NT2/D1 (cell line): ENCODE results near the gene EDAR.

Source experiments
- DNase-seq: peaks from one replicate; pipeline ENCODE4 v3.0.0-alpha.2; 2011; ENCODE audit warnings: low read depth, low spot score
- H3K27me3 ChIP-seq: 2 replicates; pipeline ENCODE4 v1.6.0; 2011; ENCODE audit warnings: mild to moderate bottlenecking; ENCODE audit not compliant: insufficient read length, insufficient read depth
- H3K36me3 ChIP-seq: 2 replicates; pipeline ENCODE4 v1.6.1; 2011; ENCODE audit warnings: mild to moderate bottlenecking, low read length, mixed read lengths; ENCODE audit not compliant: insufficient read depth, insufficient read length
- H3K4me1 ChIP-seq: 2 replicates; pipeline ENCODE4 v1.5.1; 2011; ENCODE audit not compliant: insufficient read depth, insufficient read length
- H3K4me3 ChIP-seq: 2 replicates; pipeline ENCODE4 v1.5.1; 2011; ENCODE audit warnings: low read depth; ENCODE audit not compliant: insufficient read length
- H3K9ac ChIP-seq: 2 replicates; pipeline ENCODE4 v1.6.0; 2011; ENCODE audit warnings: low read depth; ENCODE audit not compliant: insufficient read length
- H3K9me3 ChIP-seq: 2 replicates; pipeline ENCODE4 v1.5.1; 2011; ENCODE audit warnings: mild to moderate bottlenecking, low read length; ENCODE audit not compliant: insufficient read depth
- SUZ12 ChIP-seq: IDR thresholded peaks from 2 replicates; pipeline ENCODE4 v1.6.1; 2011; ENCODE audit not compliant: insufficient read length, insufficient read depth; ENCODE audit errors: extremely low read depth
- YY1 ChIP-seq: IDR thresholded peaks from 2 replicates; pipeline ENCODE4 v1.6.1; 2011; ENCODE audit not compliant: insufficient read length, insufficient read depth
- ZNF274 ChIP-seq: IDR thresholded peaks from 2 replicates; pipeline ENCODE4 v1.6.1; 2011; ENCODE audit warnings: mild to moderate bottlenecking, low read depth, low read length

The EDAR gene

DNA sequence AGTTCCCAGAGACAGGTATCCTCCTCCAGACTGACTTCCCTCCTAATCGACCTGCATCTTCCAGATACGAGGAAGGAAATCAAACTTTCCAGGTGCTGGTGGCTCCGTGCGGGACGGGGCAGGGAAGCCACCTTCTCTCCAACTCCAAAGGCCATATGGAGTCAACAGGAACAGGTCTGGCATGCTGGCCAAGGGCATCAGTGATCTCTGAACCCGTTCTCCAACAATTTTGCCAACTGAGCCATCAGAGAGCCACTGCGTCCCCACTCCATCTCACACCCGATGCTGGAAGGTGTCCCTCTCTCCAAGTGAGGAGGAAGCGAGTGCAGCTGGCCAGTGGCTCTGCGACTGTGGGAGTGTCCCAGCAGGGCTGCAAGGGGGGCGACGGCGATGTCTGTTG lies 5.4 kb downstream of the EDAR start:
- Histone ChIP-seq H3K36me3 (no peaks in the 10 kb centered on the region), H3K27me3 (peaks cover 3% of the 10 kb centered on the region), H3K9me3 (no peaks in the 10 kb centered on the region), H3K9ac (no peak overlapping the region), H3K4me3 (no peak overlapping the region), H3K4me1 (no peaks in the 10 kb centered on the region)
- TF ChIP-seq YY1 (no peak), SUZ12 (no peak), ZNF274 (no peak)
- DNase-seq = no peak

GRCh38 chr2:108983061-108983460 lies 6.0 kb downstream of the EDAR start:
- Histone ChIP-seq H3K4me3 (no peak overlapping the region), H3K27me3 (peaks cover 2% of the 10 kb centered on the region), H3K9ac (no peak overlapping the region), H3K4me1 (no peaks in the 10 kb centered on the region), H3K9me3 (no peaks in the 10 kb centered on the region), H3K36me3 (no peaks in the 10 kb centered on the region)
- DNase-seq = no peak
- TF ChIP-seq SUZ12 = no peak
- no peak for TF ChIP-seq ZNF274
- TF ChIP-seq YY1 = no peak

DNA sequence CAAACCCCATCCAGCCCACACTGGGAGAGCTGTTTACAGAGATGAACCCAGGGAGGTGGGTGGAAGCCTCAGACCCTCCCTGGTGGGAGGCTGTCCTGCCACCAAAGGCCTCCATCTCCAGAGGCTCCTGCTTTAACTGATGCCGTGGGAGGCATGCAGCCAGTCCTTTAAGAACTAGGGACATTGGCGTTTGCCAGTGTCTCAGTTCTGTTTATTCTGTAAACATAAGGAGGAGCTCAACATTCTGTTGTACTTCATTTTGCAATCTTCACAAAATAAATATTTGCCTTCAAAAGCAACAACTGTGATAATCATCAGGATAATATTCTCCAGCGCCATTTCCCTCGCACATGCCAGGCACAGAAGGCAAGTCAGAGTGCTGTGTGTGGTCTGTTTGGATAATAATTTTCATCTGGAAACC lies 6.8 kb downstream of the EDAR start:
- TF ChIP-seq YY1 = no peak
- TF ChIP-seq SUZ12 = no peak
- TF ChIP-seq ZNF274 = no peak
- Histone ChIP-seq H3K4me3 (no peak overlapping the region), H3K4me1 (no peaks in the 10 kb centered on the region), H3K9ac (no peak overlapping the region), H3K9me3 (no peaks in the 10 kb centered on the region), H3K27me3 (no peaks in the 10 kb centered on the region), H3K36me3 (no peaks in the 10 kb centered on the region)
- DNase-seq = no peak

- H3K27me3 ChIP-seq = no peaks in the 10 kb centered on the region
- H3K9me3 ChIP-seq = no peaks in the 10 kb centered on the region
- TF ChIP-seq YY1 (no peak), ZNF274 (no peak)
- no peaks in the 10 kb centered on the region for H3K4me1 ChIP-seq
- no peaks in the 10 kb centered on the region for H3K36me3 ChIP-seq
- DNase-seq = no peak
- no peak overlapping the region for H3K4me3 ChIP-seq
- no peak overlapping the region for H3K9ac ChIP-seq
These were observed 7.2 kb downstream of the EDAR start for GRCh38 chr2:108981846-108982245.

DNA sequence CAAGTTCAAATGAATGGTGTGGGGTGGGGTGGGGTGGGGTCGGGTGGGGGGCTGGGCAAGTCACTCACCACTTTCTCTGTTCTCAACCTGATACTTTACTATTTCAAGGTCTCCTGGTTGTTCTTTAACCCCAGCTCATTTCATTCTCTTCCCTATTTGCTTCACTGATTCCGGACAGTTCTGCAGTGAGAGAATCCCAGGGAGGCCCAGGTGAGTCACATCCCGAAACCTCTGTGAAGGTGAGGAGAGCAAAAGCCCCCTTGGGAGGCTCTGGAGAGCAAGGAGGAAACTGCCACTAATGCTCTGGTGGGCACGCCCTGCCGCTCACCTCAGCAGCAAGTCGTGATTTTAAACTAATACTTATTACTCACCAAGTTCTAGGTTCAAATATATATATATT lies 8.9 kb downstream of the EDAR start:
- H3K36me3 ChIP-seq = no peaks in the 10 kb centered on the region
- no peak overlapping the region for H3K4me3 ChIP-seq
- DNase-seq = no peak
- no peaks in the 10 kb centered on the region; the same call in 1 of the 2 replicates for H3K9me3 ChIP-seq
- H3K27me3 ChIP-seq = peaks cover 4% of the 10 kb centered on the region
- H3K4me1 ChIP-seq = no peaks in the 10 kb centered on the region
- TF ChIP-seq SUZ12 (no peak), YY1 (no peak), ZNF274 (no peak)
- no peak overlapping the region for H3K9ac ChIP-seq

DNA sequence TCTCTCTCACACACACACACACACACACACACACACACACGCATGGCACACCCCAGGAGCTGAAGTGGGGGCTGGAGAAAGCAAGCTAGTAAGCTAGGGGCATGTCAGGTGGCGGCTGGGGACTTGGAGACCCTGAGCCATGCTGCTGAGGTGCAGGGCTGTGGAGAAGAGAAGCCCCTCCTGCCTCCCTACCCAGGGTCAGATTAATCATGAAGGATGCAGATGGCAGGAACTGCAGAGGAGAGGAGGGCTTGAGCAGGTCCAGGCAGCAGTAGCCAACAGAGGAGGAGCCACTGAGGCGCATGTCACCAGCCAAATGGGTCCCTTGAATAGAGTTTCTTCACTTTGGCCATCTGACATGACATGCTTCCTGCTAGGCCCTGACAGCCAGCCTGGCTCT lies 9.6 kb downstream of the EDAR start:
- no peak overlapping the region for H3K9ac ChIP-seq
- H3K36me3 ChIP-seq = no peaks in the 10 kb centered on the region
- H3K4me1 ChIP-seq = no peaks in the 10 kb centered on the region
- TF ChIP-seq SUZ12 (no peak), YY1 (no peak), ZNF274 (no peak)
- H3K9me3 ChIP-seq = no peaks in the 10 kb centered on the region; the same call in 1 of the 2 replicates
- peaks cover 4% of the 10 kb centered on the region for H3K27me3 ChIP-seq
- no peak overlapping the region for H3K4me3 ChIP-seq
- DNase-seq = no peak

GRCh38 chr2:108978709-108979111 lies 10.3 kb downstream of the EDAR start:
- Histone ChIP-seq H3K4me3 (no peak overlapping the region), H3K4me1 (no peaks in the 10 kb centered on the region), H3K27me3 (peaks cover 4% of the 10 kb centered on the region), H3K36me3 (no peaks in the 10 kb centered on the region), H3K9me3 (no peaks in the 10 kb centered on the region; the same call in 1 of the 2 replicates), H3K9ac (no peak overlapping the region)
- TF ChIP-seq YY1 = no peak
- TF ChIP-seq ZNF274 = no peak
- no peak for DNase-seq
